Left colon (tissue), 2 donors: Measurements from ENCODE around the gene CCDC40. TPM values are rescaled to one million over a fixed set of nuclear protein-coding genes. Genes with fewer than 3 reads are reported as not detected.

Experiments used
- ATAC-seq: fragments of 200-7000 bp; cut with Tn5 transposase; one replicate; pipeline ENCODE4 v1.9.1; 2020; ENCODE audit warnings: mild to moderate bottlenecking, moderate library complexity
- DNase-seq, 2 donors: peaks; one replicate each; pipeline ENCODE4 v3.0.0-alpha.2; 2020
- intact Hi-C, 2 donors: fragments of 100-400 bp; cut with DNase I in 1 of 2; cut with micrococcal nuclease in 1 of 2; formaldehyde crosslinking; loops; one replicate each; pipeline versions ENCODE4 v1.11.2 to v1.14.0; 2022; cut with DNase I, micrococcal nuclease
- total RNA-seq, 2 donors: library from RNA; stranded (reverse); fragmentation: NEBNext Ultra II Directional; extraction: Animal tissue kit (Norgen Biotek cat#: 25700); gene quantifications; one replicate each; pipeline ENCODE4 v1.2.1, GENCODE V29; 2021
- donor health status: DM: no; HTN: no; CAD: no.
- donor health status: DM: yes; HTN: yes; CAD: no.

CCDC40 gene
- total RNA-seq, 2 donors from 2014 or later, result 2.0 to 2.1 TPM

DNA sequence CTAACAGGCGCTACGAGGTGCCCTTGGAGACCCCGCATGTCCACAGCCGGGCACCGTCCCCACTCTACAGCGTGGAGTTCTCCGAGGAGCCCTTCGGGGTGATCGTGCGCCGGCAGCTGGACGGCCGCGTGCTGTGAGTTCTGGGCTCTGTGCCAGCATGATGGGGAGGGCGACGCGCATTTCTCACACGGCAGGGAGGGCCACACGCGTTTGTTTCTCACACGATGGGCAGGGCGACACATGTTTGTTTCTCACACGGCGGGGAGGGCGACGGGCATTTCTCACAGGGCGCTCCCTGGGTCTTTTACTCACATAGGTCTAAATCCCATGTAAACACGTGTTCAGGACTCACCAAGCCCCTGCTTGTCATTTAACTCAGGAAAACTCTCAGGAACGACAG is 69.3 kb downstream of the CCDC40 start:
- no peak for ATAC-seq
- DNase-seq, result peak in 1 of 2 donors; percentile 18
- intact Hi-C loops, result no loop called here

DNA sequence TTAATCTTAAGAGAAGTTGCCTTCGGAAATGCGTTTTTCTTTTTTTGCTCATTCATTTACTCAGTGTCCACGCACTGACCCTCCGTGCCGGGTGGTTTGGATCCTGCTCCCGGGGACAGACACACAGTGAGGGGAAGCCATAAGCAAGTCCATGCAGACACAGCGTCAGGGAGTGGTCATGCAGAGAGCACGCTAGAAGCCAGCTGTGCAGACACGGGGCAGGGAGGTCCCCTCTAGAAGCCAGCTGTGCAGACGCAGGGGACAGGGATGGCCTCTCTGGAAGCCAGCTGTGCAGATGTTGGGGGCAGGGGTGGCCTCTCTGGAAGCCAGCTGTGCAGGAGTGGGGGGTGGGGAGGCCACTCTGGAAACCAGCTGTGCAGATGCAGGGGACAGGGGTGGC is 69.7 kb downstream of the CCDC40 start:
- intact Hi-C loops, result no loop called here
- ATAC-seq (no peak), DNase-seq (no peak)

DNA sequence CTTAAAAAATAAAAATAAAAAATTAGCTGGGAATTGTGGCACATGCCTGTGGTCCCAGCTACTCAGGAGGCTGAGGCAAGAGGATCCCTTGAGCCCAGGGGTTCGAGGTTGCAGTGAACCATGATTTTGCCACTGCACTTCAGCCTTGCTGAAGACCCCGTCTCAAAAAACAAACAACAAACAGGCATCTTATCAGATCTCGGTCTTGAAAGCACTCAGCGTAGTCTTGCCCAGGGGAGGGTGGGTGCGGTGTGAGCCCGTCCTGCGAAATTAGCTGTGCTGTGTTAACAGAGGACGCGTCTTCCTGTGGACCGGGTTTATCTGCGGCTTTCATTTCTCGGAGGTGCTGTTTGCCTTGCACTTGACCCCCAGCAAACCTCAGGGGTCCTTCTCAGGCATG is 70.3 kb downstream of the CCDC40 start:
- intact Hi-C loops, result no loop called here
- no peak for ATAC-seq
- DNase-seq, result no peak

DNA sequence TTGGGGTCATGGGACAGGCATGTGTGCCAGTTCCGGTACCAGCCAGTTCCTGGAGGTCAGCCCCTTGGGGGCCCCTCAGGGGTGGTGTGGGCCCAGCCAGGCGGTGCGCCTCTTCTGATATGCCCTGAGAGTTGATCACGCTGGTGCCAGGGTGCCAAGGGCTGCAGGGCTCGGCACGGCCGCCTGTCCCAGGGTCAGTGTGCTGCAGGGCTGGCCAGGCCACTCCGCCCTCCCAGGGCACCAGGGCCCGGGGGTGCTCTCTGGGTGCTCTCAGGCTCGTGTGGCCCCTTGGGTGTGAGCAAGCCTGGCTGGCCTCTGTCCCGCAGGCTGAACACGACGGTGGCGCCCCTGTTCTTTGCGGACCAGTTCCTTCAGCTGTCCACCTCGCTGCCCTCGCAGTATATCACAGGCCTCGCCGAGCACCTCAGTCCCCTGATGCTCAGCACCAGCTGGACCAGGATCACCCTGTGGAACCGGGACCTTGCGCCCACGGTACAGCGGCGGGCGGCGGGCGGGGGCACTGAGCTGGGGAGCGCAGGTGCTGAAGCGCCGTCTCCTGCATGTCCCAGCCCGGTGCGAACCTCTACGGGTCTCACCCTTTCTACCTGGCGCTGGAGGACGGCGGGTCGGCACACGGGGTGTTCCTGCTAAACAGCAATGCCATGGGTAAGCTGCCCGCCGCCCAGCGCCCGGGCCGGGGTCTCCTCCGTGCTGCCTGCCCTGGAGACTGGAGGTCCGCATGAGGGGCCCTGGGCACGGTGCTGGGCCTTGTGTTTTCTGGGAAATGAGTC is 71.0 kb downstream of the CCDC40 start:
- ATAC-seq (no peak), DNase-seq (peak in 1 of 2 donors; percentile 21)
- intact Hi-C loops, result no loop called here

DNA sequence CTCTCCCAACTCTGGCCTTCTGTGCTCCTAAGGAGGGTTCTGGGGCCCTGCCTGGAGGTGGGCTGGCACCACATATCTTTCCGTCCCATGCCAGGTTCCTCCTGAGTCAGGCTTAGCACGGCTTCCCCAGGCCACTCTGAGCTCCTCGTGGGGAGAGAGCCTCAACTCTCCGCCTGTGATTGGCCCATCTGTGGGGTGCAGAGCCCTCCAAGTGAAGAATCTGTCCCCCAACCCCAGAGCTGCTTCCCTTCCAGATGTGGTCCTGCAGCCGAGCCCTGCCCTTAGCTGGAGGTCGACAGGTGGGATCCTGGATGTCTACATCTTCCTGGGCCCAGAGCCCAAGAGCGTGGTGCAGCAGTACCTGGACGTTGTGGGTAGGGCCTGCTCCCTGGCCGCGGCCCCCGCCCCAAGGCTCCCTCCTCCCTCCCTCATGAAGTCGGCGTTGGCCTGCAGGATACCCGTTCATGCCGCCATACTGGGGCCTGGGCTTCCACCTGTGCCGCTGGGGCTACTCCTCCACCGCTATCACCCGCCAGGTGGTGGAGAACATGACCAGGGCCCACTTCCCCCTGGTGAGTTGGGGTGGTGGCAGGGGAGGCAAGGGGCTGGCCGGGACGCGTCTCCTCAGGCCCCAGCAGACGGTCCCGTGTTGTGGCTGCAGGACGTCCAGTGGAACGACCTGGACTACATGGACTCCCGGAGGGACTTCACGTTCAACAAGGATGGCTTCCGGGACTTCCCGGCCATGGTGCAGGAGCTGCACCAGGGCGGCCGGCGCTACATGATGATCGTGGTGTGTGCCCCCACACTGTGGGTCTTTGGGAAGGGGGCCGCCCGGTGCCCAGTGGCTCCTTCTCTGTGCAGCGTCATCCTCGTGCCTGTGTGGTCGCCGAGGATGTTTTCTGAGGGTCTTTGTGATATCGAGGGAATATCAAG is 71.9 kb downstream of the CCDC40 start:
- DNase-seq (peak in 1 of 2 donors; percentile 4), ATAC-seq (no peak)
- intact Hi-C loops, result no loop called here

DNA sequence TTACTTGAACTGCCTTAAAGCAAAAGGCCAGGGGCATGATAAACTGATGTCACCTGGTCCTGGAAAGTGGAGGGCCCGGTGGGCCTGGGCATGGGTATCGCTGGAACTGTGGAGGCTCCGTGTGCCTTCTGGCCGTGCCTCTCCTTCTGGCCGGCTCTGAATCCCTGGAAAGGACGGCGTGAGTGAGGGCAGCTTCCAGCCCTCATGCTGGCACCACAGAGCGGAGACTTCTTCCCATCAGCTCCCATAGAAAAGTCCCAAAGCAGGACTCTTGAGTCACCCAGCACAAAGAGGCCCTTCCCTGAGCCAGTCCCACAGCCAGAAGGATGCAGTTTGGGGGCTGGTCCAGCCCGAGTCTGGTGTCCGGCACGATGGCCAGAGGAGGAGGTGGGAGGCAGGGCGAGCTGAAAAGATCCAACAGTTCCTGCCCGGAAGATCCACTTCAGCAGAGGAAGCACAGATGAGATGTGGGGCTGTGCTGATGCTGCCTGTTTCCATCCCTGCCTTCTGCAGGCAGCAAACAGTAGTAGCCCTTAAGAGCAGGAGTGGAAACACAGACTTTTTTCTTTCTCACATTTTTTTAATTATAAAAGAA is 72.7 kb downstream of the CCDC40 start:
- no peak for DNase-seq
- ATAC-seq, result no peak
- intact Hi-C loops, result no loop called here

DNA sequence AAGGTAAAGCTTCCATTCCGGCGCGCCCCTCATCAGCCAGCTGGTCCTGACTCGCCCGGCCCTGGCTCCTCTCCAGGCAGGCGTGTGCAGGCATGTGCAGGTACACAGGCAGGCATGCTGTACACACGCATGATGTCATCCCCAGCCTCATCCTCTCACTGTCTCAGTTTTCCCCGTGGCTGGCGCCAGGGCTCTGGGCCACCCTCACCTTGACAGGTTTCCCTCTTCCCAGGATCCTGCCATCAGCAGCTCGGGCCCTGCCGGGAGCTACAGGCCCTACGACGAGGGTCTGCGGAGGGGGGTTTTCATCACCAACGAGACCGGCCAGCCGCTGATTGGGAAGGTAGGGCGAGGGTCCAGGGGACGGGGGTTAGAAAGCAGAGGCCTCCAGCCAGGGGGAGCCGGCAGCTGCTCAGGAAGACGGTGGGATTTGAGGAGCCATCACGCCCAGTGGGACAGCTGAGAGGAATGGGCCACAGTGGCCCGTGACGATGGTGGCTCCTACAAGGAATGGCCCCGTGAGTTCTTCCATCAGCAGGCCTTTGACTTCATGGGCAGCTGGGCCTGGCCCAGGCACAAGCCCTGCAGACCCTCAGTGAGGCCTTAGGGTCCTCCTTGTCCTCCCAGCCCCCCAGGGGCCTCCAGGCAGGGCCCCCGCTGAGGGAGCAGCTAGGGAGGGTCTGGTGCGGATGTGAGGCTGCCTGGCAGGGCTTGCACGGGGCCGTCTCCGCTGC is 73.4 kb downstream of the CCDC40 start:
- intact Hi-C loops, result no loop called here
- no peak for ATAC-seq
- peak in 1 of 2 donors; percentile 14 for DNase-seq

DNA sequence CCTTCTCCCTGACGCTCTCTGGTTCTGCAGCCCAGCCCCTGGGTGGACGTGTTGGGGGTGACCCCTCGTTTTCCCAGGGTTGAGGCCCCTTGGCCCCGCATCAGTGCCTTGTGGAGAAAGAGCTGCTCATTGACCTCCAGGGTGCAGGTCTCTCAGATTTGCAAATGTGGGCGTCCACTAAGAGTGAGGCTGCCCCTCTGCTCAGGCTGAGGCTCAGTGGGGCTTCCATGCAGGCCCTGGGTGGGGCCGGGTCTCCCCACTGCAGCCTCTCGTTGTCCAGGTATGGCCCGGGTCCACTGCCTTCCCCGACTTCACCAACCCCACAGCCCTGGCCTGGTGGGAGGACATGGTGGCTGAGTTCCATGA is 74.0 kb downstream of the CCDC40 start:
- intact Hi-C loops, result no loop called here
- DNase-seq, result no peak
- no peak for ATAC-seq

DNA sequence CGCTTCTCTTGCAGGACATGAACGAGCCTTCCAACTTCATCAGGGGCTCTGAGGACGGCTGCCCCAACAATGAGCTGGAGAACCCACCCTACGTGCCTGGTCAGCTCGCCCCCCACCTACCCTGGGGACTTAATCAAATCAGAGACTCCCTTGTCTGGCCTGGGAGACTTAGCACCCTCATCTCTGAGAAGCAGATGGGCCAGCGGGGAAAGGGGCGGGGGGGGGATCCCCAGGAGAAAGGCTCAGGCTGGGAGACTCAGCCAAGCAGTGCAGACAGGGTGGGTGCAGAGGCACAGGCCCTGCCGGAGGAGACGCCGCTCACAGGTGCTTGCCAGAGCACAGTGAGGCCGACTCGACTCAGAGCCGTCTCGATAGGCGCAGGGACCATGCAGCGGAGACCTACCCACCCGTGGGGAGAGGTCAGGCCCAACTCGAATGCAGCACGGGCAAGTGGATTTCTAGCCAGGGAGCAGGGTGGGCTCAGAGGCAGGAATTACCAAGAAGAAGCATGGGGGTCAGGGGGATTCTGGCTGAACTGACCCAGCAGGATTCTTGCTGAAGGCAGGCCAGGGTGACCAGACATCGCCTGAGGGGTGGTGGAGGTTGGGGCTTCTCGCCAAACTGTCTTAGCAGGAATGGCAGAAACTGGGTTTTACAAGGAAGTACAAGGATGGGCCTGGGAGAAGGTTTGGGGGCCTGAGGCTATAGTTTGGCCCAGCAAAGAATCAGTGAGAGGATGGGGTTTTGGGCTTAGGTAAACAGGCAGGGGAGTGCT is 74.7 kb downstream of the CCDC40 start:
- intact Hi-C loops, result no loop called here
- ATAC-seq (no peak), DNase-seq (no peak)

DNA sequence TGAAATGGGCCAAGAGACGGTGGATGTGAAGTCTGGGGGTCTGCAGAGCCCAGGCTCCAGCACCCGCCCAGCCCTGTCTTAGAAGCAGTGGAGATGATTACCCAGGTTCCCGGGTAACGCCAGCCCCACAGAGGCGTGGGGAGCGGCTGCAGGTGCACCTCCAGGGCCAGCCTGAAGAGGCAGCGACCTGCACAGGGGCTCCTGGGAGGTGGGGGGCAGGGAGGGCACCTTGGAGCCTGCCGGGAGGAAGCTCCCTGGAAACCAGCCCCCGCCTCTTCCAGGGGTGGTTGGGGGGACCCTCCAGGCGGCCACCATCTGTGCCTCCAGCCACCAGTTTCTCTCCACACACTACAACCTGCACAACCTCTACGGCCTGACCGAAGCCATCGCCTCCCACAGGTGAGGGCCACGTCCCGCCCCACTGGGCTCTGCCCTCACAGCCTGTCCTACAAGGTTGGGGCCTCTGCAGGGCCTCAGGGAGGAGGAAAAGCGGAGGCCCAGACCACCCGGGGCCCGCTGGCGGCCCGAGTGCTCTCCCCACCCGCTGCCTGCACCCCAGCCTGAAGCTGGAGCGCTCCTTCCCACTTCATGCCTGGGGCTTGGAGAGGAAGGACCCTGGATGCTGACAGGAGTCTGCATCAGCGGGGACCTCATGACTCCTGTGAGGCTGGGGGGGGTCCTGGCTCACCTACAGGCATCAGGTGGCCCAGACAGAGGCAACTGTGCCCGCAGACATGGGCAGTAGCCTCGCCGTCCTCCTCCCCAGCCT is 75.4 kb downstream of the CCDC40 start:
- no peak for DNase-seq
- intact Hi-C loops, result no loop called here
- no peak for ATAC-seq

DNA sequence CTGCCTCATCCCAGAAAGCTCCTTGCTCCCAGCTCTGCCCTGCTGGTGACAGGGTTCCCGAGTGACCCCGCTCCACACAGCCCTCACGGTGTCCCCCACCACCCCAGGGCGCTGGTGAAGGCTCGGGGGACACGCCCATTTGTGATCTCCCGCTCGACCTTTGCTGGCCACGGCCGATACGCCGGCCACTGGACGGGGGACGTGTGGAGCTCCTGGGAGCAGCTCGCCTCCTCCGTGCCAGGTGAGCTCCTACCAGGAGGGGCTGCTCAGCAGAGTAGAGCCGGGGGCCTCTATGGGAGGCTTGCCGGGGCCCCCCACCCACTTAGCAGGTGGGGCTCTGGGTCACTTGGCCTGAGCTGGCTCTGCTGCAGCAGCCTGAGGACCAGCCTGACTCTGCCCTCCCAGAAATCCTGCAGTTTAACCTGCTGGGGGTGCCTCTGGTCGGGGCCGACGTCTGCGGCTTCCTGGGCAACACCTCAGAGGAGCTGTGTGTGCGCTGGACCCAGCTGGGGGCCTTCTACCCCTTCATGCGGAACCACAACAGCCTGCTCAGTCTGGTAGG is 76.1 kb downstream of the CCDC40 start:
- ATAC-seq (no peak), DNase-seq (no peak)
- intact Hi-C loops, result no loop called here

DNA sequence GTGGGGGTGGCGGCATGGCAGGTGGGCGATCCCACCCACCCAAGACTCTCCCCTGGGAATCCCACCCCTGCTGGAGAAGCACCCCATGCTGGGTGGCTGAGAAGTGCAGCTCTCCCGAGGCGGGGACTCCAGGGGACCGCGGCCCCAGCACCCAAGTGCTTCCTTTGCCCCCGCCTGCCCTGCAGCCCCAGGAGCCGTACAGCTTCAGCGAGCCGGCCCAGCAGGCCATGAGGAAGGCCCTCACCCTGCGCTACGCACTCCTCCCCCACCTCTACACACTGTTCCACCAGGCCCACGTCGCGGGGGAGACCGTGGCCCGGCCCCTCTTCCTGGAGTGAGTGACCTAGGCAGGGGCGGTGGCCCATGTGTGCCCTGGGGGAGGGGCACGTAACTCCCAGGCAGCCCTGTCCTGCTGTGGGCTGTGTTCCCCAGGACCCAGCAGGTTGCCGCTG is 76.6 kb downstream of the CCDC40 start:
- ATAC-seq, result no peak
- DNase-seq, result no peak
- intact Hi-C loops, result no loop called here

DNA sequence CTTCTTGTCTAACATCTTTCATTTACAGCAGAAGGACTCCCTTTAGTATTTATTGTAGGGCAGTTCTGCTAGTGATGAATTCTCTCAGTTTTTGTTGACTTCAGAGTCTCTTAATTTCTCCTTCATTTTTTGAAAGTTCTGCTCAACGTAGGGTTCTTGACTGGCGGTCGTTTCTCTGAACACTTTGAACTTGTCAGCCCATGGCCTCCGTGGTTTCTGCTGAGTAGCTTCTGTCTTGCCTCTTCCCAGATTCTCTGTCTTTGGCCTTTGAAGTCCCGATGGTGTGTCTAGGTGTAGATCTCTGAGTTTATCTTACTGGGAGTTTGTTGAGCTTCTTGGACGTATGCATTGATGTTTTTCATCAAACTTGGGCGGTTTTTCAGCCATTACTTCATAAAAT is 78.3 kb downstream of the CCDC40 start:
- no peak for ATAC-seq
- DNase-seq, result no peak
- intact Hi-C loops, result no loop called here

DNA sequence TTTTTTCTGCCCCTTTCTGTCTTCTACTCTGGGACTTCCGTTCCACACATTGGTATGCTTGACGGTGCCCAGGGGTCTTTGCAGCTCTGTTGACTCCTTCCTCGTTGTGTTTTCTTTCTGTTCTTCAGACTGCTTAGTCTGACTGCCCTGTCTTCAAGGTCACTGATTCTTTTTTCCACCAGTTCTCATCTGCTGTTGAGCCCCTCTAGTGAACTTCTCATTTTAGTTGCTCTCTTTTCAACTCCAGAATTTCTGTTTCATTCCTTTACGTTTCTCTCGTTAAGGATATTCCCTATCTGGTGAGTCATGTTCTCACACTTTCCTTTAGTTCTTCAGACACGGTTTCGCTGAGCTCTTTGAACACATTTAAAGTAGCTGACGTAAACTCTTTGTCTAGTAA is 78.7 kb downstream of the CCDC40 start:
- no peak for DNase-seq
- intact Hi-C loops, result no loop called here
- no peak for ATAC-seq

DNA sequence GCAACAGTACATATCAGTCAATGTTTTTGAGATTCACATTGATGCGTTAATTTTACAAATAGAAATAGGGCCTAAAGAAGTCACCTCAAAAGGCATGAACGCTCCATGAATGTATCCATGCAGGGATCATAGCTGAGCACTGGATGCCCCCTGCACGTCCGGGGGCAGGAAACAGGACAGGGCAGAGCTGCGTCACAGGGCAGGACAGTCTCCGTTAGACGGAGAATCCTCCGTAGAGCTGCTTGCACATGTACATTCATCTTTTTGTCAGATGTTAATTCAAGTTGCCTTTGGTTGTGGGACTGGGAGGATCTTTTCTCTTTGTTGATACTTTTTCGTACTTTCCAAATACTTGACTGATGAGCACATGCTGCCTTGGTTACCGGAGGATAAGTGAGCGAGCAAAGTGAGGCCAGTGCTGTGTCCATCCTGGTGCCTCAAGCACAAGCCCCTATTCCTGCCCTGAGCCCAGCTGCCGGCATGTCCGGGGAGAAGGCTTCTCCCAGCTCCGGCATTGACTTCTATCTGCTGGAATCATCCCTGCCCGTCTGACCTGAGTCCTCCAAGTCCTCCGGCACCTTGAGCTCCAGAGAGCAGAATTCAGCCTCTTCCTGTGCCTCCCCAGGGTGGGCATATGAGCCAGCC is 80.0 kb downstream of the CCDC40 start:
- intact Hi-C loops, result no loop called here

DNA sequence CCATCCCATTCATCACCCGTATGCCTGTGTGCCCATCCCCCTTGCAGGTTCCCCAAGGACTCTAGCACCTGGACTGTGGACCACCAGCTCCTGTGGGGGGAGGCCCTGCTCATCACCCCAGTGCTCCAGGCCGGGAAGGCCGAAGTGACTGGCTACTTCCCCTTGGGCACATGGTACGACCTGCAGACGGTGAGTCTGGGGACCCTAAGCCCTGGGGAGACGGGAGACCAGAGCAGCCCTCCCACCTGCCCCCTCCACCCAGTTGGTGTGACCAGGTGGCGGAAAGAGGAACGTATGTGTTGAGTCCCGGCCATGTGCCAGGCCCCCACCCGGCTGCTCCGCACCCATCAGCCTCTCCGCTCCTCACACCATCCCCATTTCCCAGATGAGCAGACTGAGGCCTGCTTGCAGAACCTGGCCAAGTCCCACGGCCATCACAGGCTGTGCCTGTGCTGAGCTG is 80.5 kb downstream of the CCDC40 start:
- intact Hi-C loops, result no loop called here
- ATAC-seq, result no peak
- no peak for DNase-seq

More for the DNA sequence above, 80.0 kb downstream of the CCDC40 start:
- no peak for DNase-seq
- ATAC-seq, result no peak
